GM19238 (cell line): ENCODE measurements around the gene RTN4R.

Experiments used
- DNase-seq: peaks from one replicate; pipeline ENCODE4 v3.0.0; 2011; ENCODE audit warnings: low spot score; ENCODE audit not compliant: insufficient read length

Gene RTN4R

DNA sequence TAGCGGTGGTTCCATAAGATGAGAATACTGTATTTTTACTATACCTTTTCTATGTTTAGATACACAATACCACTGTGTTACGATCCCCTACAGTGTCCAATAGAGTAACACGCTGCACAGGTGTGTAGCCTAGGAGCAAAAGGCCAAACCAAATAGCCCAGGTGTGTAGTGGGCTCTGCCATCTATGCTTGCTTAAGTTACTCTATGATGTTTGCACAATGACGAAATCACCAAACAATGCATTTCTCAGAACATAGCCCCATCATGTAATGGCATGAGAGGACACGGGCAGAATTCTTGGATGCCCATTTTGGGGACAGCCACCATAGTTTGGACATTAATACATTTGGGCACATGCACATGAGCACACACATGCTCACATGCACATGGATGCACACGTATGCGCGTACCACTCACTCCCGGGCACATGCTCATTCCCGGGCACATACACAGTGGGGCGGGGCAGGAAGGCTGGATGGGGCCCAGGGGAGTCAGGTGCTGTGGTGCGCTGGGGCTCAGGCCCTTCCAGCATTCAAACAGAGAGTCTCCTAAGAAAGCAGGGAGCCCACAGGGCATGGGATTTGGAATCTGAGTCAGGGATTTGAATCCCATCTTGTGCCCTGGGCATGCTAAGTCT, 51.1 kb downstream of the RTN4R start:
- DNase-seq = no peak

DNA sequence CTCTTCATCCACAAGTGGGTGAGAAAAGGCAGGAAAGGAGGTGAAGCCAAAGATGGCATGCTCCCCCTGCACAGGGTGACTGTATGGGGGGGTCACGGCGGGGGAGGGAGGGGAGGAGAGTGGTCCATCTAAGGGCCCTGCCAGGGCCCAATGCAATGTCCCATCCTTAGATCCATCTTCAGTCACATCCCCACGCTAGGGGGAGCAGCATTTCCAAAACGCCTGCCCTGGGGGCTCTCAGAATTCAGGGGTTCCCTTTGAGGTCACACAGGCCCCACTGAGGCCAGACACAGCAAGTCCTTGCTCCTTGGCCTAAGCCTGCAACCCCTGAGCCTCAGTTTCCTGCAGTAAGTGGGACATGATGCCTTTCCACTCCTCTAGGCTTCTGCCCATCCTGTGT, 52.4 kb downstream of the RTN4R start:
- no peak for DNase-seq

DNA sequence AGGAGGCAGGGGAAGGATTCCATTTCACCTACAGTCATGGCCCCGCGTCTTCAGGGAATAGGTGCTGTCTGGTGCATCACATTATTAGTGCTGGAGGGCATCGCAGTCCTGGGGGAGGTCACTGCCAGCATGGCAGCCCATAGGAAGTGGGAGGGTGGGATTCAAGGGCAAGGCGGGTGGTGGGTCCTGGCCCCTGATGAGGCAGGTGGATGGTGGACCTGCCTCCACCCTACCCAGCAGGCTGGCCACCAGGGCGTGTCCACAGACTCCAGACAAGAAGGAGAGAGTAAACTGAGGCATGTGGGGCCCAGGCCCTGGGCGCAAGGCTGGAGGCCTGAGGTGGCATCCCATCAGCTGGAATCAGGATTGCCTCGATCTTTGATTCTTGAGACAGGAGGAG, 53.3 kb downstream of the RTN4R start:
- DNase-seq = no peak

DNA sequence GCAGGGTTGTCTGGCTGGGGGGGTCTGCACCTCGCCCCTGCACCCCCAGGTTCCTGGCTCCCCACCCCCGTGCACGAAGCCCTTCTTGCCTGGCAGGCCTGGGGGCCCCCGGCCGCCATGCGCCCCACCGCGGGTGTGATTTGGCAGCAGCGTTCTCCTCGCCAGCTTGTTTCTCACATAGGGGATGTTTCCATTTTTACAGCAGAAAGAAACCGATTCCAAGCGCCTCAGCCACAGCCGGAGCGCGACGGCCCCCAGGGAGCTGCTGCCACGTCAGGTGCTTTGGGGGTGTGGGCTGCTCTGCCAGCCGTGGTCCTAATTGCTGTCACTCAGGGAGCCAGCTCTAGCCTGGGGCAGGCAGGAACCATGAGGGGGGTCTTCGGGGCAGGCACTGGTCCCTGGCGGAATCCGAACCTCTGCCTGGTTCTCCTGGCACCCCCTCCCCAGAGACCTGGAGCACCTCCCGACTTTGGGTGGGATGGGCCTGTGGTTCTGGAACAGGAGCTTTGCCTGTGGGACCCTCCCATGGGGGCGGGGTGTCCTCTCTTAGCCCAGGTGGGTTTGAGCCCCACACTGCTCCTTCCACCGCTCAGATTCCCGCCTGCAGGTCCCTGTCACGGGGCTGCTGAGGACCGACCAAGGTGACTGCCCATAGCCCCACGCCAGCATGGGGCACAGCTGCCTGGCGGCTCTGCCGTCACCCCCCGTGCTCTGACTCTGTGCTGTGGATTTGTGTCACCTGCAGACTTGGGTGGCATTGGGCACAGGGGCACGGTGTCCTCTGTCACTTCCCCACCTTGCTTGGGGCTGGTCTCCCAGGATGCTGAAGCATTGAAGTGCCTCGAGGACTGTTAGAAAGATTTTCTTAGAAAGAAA, 54.0 kb downstream of the RTN4R start:
- no peak for DNase-seq

DNA sequence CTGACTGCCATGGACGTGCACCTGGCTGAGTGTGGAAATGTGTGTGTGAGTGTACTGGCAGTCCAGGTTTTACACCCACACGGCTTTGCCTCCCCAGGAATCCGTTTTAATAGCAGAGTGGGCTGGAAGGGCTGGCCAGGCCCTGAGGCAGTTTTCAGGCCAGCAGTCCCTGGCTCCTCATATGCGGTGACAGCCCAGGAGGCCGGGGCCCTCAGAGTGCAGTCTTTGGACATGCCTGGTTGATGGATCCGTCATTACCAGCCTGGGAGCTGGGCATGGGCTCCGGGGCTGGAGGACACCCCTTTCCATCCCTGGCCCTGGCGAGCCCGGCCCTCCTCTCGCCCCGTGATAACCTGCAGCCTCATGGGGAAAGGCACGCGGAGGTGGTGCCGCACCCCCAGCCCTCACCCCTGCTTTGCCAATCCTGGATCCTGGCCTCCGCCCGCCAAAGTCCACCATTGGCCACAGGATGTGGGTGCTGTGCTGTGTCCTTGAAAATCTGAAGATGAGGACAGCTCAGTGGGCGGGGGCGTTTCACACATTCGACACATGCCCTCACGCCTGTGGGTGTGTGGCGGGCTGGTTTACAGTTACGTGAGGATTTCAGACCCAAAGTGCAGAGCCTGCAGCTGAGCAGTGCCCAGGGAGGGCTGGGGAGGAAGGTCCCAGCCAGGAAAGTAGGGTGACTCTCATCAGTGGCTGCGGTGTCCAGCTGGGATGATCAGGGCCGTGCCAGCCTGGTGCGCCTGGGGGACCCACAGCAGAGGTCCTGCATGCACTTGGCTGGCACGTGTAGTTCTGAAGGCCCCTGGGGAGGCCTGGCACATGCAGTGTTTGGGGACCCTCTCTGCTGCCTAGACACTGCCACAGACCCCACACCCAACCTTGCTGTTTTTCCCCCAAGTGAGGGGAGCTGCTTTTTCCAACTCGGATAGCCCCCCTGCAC, 55.1 kb downstream of the RTN4R start:
- DNase-seq = no peak

DNA sequence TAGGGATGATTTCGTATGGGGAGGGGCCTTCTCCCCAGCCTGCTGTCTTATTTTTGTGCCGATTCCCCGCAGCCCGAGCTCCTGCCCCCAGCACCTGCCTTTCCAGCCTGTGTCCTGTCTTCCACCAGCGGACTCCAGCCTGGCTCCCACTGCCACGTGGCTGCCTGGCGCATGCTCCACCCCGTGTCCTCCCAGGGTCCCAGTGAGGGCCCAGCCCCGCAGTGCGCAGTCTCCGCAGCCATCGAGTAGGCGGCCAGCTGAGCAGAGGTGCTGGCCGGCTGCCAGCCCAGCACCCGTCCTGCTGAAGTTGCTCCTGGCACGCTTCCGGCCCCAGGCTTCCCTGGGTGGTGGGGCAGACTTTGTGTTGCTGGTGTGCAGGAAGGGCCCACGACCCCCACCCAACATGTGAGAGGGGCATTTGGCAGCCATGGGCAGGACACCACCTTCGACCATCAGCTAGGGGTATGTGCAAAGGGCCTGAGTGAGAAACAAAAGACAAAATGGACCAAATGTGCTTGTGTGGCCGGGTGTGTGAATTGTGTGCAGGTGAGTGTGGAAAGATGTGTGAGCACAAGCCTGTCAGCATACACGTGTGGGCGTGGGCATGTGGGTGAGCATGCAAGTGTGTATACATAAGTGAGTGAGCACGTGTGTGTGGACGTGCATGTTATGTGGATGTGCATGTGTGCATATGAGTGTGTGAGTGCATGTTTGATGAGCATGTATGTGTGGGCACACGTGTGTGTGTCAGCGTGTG, 55.9 kb downstream of the RTN4R start:
- DNase-seq = no peak

DNA sequence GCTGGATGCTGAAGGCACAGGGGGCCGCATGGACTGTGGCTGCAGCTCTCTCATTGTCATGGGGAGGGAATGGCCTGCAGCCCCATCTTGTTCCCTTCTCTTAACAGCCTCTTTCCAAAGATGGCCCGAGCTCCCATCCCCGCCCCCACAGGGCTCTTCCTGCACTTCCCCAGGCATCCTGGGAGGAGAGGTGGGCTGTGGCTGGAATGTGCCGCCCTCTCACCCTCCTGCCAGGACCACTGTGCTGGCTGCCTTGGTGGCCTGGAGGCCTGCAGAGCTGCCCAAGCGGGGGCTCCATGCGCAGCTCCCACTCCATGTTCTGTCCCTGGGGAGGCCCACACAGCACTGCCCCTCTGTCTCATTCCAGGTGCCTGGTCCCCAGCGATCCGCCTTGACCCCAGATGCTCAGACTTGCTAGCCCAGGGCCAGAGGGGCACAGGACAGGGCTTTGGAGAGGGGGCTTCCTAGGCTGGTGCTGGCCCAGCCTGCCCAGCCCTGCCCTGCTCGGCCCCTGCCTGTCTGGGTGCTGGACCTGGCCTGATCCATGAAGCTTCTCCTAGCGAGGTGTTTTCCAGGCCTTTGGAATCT, 56.6 kb downstream of the RTN4R start:
- no peak for DNase-seq

DNA sequence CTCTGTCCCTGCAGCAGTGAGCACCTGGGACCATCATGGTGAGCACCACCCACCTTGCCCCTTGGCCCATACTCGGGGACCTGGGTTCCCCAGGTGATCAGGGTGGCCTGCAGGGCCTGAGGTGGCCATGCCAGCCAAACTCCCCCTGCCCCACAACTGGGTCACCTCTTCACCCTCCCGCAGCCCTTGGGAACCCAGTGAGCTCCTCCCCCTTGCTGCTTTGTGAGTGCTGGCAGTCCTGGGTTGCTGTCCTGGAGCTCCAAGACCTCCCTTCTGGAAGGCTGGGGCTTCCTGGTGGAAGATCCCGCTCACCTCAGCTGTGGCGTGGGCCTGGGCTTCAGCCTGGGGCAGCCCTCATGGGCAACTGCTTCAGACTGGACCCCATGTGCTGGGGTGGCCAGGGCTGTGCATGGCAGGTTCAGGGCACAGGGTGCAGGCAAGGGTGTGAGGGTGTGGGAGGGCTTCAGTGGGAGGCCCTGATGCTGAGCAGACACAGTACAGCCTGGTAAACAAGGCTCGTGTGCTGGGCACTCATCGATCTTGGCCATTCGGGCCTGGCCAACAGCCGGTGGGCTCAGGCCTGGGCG, 57.6 kb downstream of the RTN4R start:
- DNase-seq = no peak

DNA sequence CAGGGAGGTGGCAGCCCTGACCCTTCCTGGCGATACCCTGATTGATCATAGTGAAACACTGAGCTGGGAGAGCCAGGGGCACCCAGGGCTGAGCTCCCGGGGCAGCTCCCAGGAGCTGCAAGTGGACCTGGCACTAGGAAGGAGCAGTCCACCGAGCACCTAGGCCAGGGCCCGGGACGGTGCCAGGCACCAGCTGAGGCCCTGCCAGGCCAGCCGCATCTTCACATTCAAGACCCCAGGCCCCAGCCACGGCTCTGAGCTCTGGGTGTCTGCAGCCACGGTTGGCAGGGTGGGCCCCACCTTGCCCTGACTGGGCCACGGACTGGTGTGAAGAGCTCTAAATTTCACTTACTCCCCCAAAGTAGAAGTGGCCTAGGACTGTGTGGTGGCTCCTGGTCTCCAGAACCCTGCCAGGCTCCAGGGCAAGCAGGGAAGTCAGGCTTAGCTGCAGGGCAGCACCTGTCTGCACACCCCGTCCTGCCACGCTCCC, 58.3 kb downstream of the RTN4R start:
- DNase-seq = no peak

DNA sequence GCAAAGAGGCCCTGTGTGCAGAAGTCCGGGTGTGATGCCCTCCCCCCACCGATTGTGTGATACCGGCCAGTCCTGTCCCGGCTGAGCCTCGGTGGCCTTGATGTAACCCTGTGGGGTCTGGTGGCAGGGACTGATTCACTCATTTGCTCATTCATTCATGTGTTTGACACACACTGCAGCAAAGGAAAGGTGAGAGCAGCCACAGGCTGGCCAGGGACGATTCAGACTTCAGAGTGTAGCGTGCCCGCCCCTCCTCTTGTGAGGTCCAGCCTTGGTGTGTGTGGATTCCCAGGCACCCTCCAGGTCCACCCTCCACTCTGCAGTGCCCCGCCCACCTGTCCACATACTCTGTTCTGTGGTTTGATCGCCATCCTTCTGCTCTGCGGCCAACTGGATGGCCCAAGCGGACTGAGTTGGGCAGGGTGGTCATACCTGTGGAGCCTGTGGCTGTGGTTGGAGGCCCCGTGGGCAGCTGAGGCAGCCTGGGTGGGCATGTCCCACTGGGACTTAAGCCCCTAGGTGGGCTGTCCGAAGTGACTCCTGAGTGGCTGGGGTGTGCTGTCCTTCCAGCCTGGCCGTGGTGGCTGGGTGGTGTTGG, 59.3 kb downstream of the RTN4R start:
- DNase-seq = no peak

DNA sequence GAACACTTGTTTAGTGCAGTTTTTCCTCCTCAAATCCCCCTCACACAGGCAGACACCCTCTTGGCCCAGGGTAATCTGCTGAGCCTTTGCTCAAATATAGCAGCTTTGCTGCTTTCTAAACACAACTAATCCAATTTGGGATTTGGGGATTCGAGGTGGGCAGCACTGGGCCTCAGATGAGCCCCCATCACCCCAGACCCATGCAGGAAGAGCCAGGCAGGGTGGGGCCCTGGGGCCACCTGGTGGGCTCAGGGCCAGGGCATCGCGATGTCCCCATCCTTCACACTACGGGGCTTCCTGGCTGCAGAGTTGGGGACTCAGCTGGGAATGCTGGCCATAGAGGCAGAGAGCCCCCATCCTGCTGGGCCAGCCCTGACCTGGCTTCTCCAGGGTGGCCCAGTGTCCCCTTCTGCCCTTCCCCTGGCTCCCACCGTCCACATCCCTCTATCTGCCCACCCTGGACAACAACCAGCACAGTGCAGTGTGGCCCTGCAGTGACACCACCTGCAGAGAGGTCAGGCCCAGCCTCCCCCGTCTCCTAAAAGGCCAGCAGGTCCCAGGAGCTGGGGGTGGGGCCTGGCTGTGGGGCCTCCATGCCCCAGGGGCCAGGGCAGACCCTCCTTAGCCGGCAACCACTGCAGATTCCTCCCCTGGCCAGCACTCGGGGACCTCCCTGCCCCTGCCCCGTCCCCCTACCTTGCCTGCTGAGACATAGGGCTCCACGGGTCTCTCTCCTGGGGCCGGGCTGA, 60.7 kb downstream of the RTN4R start:
- no peak for DNase-seq

DNA sequence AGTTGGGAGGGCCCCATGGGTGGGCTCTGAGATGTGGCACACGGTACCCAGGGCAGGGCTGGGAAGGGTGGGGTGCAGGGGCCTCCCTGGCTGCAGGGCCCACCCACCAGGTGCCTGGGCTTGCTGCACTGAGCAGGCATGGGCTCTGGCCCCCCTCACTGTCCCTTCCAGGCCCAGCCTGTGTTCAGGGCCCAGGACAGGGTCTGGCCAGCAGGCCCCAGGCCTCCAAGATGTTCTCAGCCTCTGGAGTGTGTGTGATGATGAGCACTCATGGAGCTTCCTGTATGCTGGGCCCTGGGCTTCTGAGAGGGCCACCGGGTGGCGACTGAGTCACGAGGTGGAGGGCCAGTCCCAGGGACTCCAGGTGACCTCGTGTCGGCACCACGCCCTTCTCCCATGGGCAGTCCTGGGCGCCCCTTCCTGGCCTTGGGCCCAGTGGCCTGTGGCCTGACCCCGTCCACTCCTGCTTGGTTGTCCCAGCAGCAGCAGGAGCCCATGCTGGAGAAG, 61.4 kb downstream of the RTN4R start:
- no peak for DNase-seq

DNA sequence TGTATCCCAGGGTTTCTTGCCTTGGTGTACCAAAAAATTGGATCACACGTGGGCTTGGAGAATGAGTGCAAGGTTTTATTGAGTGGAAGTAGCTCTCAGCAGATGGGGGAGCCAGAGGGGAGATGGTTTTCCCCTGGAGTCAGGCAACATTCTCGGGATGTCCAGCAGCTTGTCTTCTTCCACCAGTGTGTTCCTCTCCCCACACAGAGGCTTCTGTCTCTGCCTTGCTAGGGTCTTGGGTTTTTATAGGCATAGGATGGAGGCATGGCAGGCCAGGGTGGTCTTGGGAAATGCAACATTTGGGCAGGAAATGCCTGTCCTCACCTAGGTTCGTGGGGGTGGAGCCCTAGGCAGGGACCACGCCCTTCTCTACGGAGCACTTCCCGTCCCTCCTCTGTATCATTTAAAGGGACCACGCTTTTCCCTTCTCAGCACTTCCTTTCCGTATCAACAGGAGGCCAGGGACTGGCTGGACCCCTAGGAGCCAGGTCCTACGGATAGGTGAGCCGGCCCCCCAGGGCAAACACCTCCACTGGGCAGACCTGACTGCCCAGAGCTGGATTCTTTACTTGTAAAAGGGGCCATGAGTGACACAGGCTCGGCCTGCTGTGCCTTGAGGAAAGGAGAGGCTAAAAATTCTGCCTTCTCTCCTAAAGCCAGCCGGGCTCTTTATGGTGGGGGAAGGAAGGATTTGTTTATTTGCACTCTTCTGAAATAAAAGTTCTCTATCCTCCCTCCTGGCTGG, 62.0 kb downstream of the RTN4R start:
- DNase-seq = peak; percentile 67

DNA sequence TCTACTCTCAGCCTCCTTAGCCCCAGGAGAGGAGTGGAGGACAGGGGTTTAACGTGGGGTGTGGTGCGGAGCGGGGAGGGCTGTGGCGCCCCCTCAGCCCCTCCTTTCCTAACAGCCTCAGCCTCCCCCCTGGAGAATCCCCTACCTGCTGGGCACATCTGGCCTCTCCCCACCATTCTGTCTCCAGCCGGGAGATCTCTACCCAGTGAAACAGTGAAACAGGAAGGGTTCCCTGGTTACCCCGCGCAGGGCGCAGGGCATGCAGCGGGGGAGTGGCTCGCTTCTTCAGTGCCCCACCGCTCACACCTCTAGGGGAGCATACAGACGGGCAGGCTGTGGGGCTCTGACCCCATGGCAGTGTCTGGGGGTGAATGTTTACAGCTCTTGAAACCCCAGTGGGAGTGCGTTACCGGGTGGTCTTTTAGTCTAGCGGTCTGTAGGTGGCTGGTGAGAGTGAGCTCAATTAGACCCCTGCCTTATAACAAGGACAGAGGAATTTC, 62.6 kb downstream of the RTN4R start:
- DNase-seq = no peak

DNA sequence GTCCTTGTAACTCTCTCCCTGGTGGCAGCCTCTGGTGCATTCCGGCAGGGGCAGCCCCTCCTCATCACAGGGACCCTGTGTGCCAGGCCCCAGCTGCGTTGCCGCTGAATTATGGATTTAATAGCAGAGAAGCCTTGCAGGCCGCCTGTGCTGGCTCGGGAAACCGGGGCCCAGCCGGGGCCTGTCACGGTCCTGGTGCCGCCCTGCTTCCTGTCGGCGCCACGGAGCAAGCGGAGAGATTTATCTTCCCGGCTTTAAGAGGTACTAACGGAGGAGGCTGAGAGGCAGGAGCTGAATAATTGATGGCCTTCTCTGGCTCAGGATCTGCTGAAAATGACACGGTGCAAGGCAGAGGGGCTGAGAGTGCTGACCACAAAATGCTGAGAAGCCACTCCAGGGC, 63.3 kb downstream of the RTN4R start:
- DNase-seq = no peak

DNA sequence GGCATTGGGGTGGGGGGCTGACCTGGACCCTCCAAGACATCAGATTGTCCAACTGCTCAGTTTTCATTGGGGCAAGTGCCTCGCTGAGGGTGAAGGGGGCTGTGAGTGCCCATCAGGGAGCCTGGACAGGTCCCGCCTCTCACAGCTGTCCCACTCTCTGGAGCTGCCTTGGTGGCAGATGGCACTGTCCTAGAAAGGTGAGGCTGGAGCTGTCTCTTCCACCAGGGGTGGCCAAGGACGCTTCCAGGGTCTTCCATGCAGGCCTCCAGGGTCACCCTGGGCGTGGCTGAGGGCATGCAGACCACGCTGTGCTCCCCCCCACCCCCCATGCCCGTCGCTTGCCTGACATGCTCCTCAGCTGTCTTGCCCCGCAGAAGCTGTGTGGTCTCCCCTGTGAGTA, 63.8 kb downstream of the RTN4R start:
- DNase-seq = no peak

DNA sequence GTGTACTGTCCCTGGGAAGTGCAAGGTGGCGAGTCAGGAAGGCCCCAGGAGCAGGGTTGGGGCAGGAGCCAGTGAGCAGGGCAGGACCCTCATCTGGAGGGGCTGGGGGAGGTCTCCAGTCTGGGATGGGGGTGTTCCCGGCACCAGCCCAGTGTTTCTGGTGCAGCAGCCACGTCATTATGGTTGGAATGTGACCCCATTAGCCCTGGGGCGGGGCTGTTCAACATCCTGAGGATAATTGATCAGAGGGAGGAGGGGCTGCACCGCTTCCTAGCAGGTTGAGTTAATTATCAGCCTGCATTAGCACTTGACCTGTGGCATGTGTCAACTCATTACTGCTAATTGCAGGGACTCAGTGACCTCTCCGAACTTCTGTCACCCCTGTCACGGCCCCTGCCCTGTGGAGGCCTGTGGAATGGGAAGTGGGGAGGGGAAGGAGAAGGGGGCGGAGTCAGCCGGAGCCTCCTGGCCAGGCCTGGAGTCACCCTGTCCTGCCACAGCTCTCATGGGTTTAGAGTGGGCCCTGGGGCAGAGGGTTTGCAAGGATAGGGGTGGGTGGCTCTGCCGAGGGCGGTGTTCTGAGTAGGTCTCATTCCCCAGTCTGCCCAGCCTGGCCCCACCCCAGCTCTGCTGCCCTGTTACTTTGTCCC, 64.4 kb downstream of the RTN4R start:
- DNase-seq = no peak
